GM19328 (cell line): Measurements from ENCODE around the gene IQCE.
"Not testable (repeated sequence)": the region's sequence is repeated elsewhere in the genome, so short reads cannot be mapped to it uniquely, and the experiment has no call there.

Experiments
- ATAC-seq: cut with Tn5 transposase; IDR thresholded peaks from one replicate; pipeline ENCODE4 v1.9.1; 2021; ENCODE audit warnings: mild to moderate bottlenecking, moderate library complexity; ENCODE audit not compliant: unreplicated experiment

The IQCE gene

GRCh38 chr7:2598154-2598823 lies 39.5 kb downstream of the IQCE start:
- ATAC-seq, result no peak

GRCh38 chr7:2601065-2601464 lies 42.3 kb downstream of the IQCE start:
- ATAC-seq, result no peak

- ATAC-seq, result no peak
Observed at GRCh38 chr7:2601907-2602306, 43.1 kb downstream of the IQCE start.

- no peak for ATAC-seq
Observed at GRCh38 chr7:2602406-2603043, 43.7 kb downstream of the IQCE start.

- ATAC-seq, result no peak
Observed at GRCh38 chr7:2603044-2603965, 44.5 kb downstream of the IQCE start.

GRCh38 chr7:2604608-2605174 lies 45.9 kb downstream of the IQCE start:
- ATAC-seq, result no peak

GRCh38 chr7:2605608-2606538 lies 47.1 kb downstream of the IQCE start:
- ATAC-seq, result no peak

- no peak for ATAC-seq
Observed at GRCh38 chr7:2606539-2606936, 47.8 kb downstream of the IQCE start.

GRCh38 chr7:2607122-2607922 lies 48.5 kb downstream of the IQCE start:
- ATAC-seq, result no peak

GRCh38 chr7:2607923-2608904 lies 49.4 kb downstream of the IQCE start:
- ATAC-seq, result no peak

GRCh38 chr7:2608921-2609411 lies 50.2 kb downstream of the IQCE start:
- no peak for ATAC-seq

- not testable (repeated sequence) for ATAC-seq
Observed at GRCh38 chr7:2609646-2610045, 50.9 kb downstream of the IQCE start.

- no peak for ATAC-seq
Observed at GRCh38 chr7:2610466-2610865, 51.7 kb downstream of the IQCE start.

- no peak for ATAC-seq
Observed at GRCh38 chr7:2610898-2611297, 52.1 kb downstream of the IQCE start.

- no peak for ATAC-seq
Observed at GRCh38 chr7:2611401-2611800, 52.6 kb downstream of the IQCE start.

- ATAC-seq, result no peak
Observed at GRCh38 chr7:2611922-2612321, 53.1 kb downstream of the IQCE start.

- no peak for ATAC-seq
Observed at GRCh38 chr7:2612445-2613097, 53.8 kb downstream of the IQCE start.
